Kidney tubule cell (primary cell): Measurements from ENCODE around the gene DPH7.
"Not testable (repeated sequence)": the region's sequence is repeated elsewhere in the genome, so short reads cannot be mapped to it uniquely, and the experiment has no call there.

Source experiments
- DNase-seq: peaks from one replicate; pipeline ENCODE4 v3.0.0-alpha.2; 2018; ENCODE audit warnings: low spot score

The DPH7 gene

DNA sequence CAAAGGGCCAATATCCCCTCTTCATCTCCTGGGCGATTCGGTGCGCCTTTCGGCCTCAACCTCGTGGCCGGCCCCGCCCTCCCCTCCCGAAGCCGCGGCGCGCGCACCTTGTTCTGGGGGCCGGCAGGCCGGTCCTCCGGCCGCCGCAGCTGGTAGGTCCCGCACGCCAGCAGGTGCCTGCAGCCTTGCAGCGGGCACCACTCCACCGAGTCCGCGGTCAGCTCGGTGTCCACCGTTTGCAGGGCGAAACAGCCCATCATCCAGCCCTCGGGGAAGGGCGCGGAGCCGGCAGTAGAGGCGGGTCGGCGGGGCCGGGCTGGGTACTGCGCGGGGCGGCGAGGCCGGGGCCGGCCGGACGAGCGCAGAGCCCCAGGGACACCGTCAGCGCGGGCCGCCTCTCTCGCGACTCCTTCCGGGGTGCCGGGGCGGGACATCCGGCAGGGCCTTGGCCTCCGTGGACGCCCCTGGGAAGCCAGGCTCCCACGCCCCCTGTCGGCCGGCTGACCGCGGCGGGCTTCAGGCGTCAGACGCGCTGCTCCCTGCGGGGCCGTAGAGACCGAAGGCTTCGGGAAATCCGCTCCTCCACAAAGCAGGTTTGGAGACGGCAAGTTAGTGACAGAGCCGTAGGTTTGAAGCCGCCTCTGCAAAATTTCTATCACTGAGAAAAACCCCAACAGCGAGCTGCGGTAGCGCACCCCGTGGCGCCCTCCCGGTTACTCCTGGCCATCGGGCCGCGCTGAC is at the start of gene DPH7:
Gene DPH7, minus strand, starts transcription at position 408 of the 741 bp plus-strand sequence. Its CDS starts 148 bp downstream, at position 260.
- DNase-seq: peak; percentile 92

- not testable (repeated sequence) for DNase-seq
These were observed 48.7 kb upstream of the DPH7 start for GRCh38 chr9:137627406-137627805.

GRCh38 chr9:137626464-137626863 is 47.7 kb upstream of the DPH7 start:
- DNase-seq: no peak

DNA sequence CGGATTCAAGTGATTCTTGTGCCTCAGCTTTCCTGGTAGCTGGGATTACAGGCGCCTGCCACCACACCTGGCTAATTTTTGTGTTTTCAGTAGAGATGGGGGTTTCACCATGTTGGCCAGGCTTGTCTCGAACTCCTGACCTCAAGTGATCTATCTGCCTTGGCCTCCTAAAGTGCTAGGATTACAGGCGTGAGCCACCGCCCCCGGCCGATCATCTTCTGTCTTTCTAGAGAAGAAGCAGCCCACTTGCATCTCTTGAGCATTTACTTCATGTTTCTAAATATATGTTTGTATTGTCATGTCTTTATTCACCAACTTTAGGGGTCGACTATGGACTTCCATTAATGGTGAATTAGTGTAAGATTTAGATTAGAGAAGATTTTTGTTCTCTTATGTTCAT is 43.5 kb upstream of the DPH7 start:
- not testable (repeated sequence) for DNase-seq

- peak; percentile 31 for DNase-seq
These were observed 42.5 kb upstream of the DPH7 start for GRCh38 chr9:137621131-137621757.

DNA sequence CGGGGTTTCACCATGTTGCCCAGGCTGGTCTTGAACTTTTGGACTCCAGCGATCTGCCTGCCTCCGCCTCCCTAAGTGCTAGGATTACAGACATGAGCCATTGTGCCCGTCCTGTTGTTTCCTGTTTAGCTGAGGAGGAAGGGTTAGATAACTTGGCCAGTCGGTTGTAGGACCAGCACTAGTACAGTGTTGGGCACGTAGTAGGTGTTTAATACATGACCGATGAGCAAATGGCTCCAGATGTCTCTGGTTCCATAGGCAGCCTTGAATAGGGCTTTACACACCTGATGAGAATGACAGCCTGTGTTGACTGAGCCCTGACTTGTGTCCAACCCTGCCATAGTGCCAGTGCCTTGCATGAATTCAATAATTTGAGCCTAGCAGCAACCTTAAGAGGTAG is 41.9 kb upstream of the DPH7 start:
- DNase-seq: no peak

- DNase-seq: no peak
These were observed 41.3 kb upstream of the DPH7 start for GRCh38 chr9:137620048-137620405.

- DNase-seq: peak; percentile 48
These were observed 40.7 kb upstream of the DPH7 start for GRCh38 chr9:137619240-137620047.

GRCh38 chr9:137618105-137619067 is 39.7 kb upstream of the DPH7 start, which contains the start of gene EHMT1:
EHMT1 (plus strand) TSS chr9:137619005; CDS start chr9:137619029, 24 bp downstream.
- DNase-seq: peak; percentile 91

DNA sequence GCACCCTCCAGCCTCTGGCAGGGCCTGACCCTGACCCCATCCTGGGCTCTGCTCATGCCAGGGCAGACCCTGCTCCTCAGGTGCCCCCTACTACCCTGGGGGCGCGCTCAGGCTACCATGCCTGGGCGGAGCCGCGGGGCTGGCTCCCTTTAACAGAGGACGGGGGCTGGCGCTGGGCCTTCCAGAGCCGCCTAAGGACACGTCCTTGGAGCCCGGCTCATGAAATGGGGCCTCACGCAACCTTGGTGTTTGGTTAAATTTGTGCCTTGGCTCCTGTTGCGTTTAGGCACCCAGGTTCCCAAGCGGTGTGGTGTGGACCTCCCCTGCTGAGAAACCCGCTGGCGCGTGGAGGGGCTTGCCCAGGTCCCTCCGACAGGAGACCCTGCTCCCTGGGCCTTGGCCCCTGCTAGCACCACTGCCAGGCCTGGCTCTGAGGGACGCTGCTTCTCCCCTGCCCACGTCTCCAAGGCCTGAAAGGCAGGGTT is 36.7 kb upstream of the DPH7 start:
- no peak for DNase-seq

DNA sequence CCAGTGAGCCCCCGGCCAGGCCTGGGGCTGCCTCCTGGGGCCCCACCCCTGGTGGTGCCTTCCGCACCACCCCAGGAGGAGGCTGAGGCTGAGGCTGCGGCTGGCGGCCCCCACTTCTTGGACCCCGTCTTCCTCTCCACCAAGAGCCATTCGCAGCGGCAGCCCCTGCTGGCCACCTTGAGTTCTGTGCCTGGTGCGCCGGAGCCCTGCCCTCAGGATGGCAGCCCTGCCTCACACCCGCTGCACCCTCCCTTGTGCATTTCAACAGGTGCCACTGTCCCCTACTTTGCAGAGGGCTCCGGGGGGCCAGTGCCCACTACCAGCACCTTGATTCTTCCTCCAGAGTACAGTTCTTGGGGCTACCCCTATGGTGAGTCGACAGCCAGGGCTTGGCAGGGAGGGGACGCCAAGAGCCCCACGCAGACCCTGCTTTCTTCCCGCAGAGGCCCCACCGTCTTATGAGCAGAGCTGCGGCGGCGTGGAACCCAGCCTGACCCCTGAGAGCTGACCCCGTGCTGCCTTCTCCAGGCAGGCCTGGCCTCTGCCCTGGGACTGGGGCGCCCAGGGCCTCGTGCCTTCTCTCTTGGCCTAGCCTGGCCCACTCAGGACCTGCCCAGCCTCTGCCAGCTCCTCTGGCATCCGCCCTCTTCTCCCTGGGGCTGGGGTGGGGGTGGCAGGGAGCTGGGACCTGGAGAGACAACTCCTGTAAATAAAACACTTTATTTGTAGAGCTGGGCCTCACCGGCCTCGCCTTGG is 36.1 kb upstream of the DPH7 start:
- no peak for DNase-seq

GRCh38 chr9:137613738-137614523 is 35.2 kb upstream of the DPH7 start:
- no peak for DNase-seq

DNA sequence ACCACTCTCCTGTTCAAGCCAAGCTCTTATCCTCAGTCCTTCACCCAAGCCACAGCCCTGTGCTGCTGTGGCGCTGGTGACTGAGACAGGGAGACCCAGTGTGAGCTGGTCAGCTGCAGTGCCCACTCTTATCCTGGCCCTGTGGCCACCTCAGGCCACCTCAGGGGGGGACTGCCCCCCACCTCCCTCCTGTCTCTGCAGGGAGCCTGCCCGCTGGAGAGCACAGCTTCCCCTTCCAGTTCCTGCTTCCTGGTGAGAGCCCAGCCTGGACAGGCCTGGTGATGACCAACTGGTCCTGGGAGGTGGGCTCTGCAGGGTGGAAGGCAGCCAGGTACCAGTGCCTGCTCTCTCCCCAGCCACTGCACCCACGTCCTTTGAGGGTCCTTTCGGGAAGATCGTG is 34.5 kb upstream of the DPH7 start:
- no peak for DNase-seq

GRCh38 chr9:137612741-137613142 is 34.0 kb upstream of the DPH7 start:
- no peak for DNase-seq

GRCh38 chr9:137611623-137612609 is 33.2 kb upstream of the DPH7 start:
- peak; percentile 99 for DNase-seq

DNA sequence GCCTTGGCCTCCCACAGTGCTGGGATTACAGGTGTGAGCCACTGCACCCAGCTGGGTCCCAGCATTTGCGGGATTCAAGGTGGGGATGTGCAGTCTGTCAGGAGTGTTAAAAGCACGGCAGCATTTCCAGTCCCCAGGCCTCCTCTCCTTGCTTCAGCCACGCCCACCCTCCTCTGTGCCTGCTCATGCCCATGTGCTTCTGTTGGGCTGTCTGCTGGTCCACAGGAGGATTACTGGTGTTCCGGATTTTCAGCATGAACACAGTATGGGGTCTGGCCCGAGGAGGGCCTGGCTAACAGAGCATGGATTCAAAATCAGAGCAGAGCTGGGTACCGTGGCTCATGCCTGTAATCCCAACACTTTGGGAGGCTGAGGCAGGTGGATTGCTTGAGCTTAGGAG is 32.2 kb upstream of the DPH7 start:
- DNase-seq: no peak

DNA sequence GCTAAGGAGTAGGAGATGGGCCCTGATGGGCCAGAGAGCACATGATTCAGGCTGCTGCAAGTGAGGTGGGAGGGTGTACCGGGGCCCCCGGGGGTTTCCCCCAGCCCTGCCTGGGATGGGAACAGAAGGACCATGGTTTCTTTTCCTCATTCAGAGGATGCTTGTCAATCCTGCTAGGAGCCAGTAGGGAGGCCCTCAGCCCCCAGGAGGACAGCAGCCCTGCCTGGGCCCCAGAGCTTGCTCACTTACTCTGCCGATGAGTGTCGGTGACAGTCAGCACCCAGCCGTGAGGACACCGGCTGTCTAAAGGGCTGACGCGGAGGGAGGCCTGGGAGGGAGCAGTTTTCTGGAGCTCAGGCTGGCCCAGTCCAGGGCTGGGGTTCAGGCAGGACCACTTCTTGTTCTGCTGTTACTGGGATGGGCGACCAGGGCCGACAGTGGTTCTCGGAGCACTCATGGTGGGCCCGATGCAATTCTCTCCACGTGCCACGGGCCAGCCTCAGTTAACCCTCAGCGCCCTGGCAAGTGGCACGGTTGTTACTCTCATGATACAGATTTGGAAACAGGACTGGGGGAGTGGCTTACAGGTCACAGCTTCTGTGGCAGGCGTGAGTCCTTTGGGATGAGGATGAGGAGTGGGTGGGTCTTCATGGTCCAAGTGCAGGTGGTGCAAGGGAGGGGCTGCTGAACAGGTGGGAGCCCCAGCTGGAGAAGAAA is 28.6 kb upstream of the DPH7 start:
- peak; percentile 73 for DNase-seq

DNA sequence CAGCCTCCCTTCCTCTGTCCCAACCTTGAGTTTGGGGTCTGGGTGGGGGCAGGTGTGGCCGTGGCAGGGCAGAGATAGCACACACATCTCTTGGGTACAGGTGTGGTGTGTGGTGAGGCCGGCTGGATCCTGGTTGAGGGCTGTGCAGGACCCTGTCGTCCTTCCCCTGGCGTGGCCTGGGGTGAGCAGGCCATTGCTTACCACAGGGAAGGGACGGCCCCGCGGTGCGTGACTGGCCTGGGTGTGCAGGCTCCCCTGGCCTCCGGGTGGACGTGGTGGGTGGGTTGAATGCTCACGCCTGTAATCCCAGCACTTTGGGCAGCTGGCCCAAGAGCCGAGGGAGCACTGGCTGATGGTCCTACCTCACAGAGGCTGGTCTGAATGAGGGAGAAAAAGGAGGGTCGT is 28.0 kb upstream of the DPH7 start:
- no peak for DNase-seq
